IPS-15b (cell line): ENCODE measurements around the gene TMEM63A.
"Not testable (repeated sequence)": the region's sequence is repeated elsewhere in the genome, so short reads cannot be mapped to it uniquely, and the experiment has no call there.

Experiments used
- H3K27me3 ChIP-seq: one replicate; pipeline ENCODE4 v1.6.1; 2013; ENCODE audit warnings: low read length; ENCODE audit not compliant: control insufficient read depth, insufficient read depth
- H3K36me3 ChIP-seq: one replicate; pipeline ENCODE4 v1.6.1; 2013; ENCODE audit warnings: low read length; ENCODE audit not compliant: control insufficient read depth, insufficient read depth
- H3K4me1 ChIP-seq: one replicate; pipeline ENCODE4 v1.6.1; 2013; ENCODE audit warnings: mild to moderate bottlenecking, low read length; ENCODE audit not compliant: control insufficient read depth, insufficient read depth
- H3K4me3 ChIP-seq: one replicate; pipeline ENCODE4 v1.5.1; 2013; ENCODE audit warnings: low read depth, low read length
- H3K9ac ChIP-seq: one replicate; pipeline ENCODE4 v1.6.1; 2013; ENCODE audit warnings: low read depth, mild to moderate bottlenecking, low read length
- H3K9me3 ChIP-seq: one replicate; pipeline ENCODE4 v1.6.1; 2013; ENCODE audit warnings: mild to moderate bottlenecking, low read length; ENCODE audit not compliant: control insufficient read depth, insufficient read depth

TMEM63A gene

DNA sequence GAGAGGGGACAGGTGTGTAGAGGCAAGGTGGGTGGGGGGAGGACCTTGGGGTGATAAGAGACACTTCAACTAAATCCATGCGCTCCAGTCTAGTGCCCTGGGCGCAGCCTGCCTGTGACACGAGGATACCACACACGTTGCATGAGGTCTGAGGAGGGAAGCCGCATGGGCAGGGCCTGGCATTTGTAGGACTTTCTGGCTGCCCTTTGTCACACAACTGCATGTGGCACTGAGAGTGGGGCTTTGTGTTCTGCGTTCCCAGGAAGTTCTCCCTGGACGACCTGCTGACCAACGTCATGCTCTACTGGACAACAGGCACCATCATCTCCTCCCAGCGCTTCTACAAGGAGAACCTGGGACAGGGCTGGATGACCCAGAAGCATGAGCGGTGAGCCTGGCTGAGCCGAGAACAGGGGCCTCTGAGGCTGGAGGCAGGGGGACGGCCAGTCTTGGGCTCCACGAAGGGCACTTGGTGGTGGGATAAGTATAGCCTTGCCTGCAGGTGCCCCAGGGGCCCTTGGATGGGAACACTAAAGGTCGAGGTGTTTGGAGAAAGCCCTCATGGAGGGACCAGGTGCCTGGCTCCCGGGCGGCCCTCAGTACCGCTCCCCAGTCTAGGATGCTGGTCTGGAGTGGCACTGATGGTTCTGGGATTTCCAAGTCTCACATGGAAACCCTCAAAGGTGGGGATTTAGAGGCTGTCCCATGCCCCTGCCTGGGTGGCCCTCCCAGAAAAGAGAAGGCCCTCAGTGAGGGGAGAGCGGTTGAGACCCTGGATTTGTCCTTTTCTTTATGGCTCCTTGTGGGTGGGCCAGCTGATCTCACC, 37.7 kb downstream of the TMEM63A start:
- Histone ChIP-seq H3K9me3 (no peaks in the 10 kb centered on the region), H3K27me3 (no peaks in the 10 kb centered on the region), H3K9ac (no peak overlapping the region), H3K4me1 (no peaks in the 10 kb centered on the region), H3K36me3 (peaks cover 48% of the 10 kb centered on the region), H3K4me3 (no peak overlapping the region)

- Histone ChIP-seq H3K9me3 (no peaks in the 10 kb centered on the region), H3K27me3 (no peaks in the 10 kb centered on the region), H3K9ac (no peak overlapping the region), H3K4me3 (no peak overlapping the region), H3K4me1 (no peaks in the 10 kb centered on the region), H3K36me3 (peaks cover 56% of the 10 kb centered on the region)
These were observed 38.8 kb downstream of the TMEM63A start for GRCh38 chr1:225843426-225843795.

GRCh38 chr1:225842788-225843425, 39.3 kb downstream of the TMEM63A start:
- no peaks in the 10 kb centered on the region for H3K27me3 ChIP-seq
- H3K9me3 ChIP-seq, result no peaks in the 10 kb centered on the region
- no peaks in the 10 kb centered on the region for H3K4me1 ChIP-seq
- H3K36me3 ChIP-seq, result peaks cover 56% of the 10 kb centered on the region
- H3K9ac ChIP-seq, result no peak overlapping the region
- H3K4me3 ChIP-seq, result no peak overlapping the region

DNA sequence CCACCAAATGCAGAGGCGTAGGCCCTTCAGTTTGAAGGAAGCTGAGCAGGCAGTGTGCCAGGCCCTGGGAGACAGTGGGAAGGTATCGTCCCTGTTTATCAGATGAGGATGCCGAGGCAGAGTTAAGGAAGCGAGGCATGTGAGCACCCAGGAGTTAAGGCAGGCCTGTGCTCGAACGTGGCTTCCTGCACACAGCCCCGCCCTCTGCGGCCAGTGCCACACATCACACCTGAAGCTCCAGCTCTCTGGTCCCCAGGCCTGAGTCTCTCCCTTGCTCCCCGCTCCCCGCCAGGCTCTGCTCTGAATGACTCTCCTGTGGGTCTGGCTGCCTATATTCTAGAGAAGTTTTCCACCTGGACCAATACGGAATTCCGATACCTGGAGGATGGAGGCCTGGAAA, 40.1 kb downstream of the TMEM63A start:
- H3K9me3 ChIP-seq, result no peaks in the 10 kb centered on the region
- H3K27me3 ChIP-seq, result no peaks in the 10 kb centered on the region
- H3K9ac ChIP-seq, result no peak overlapping the region
- peaks cover 48% of the 10 kb centered on the region for H3K36me3 ChIP-seq
- H3K4me1 ChIP-seq, result no peaks in the 10 kb centered on the region
- H3K4me3 ChIP-seq, result no peak overlapping the region

- Histone ChIP-seq H3K27me3 (no peaks in the 10 kb centered on the region), H3K4me3 (no peak overlapping the region), H3K9me3 (no peaks in the 10 kb centered on the region), H3K36me3 (peaks cover 38% of the 10 kb centered on the region), H3K9ac (no peak overlapping the region), H3K4me1 (no peaks in the 10 kb centered on the region)
These were observed 41.5 kb downstream of the TMEM63A start for GRCh38 chr1:225840713-225841112.

GRCh38 chr1:225840223-225840610, 42.0 kb downstream of the TMEM63A start:
- Histone ChIP-seq H3K4me1 (no peaks in the 10 kb centered on the region), H3K9ac (no peak overlapping the region), H3K36me3 (peaks cover 35% of the 10 kb centered on the region), H3K9me3 (no peaks in the 10 kb centered on the region), H3K4me3 (no peak overlapping the region), H3K27me3 (no peaks in the 10 kb centered on the region)

- no peaks in the 10 kb centered on the region for H3K4me1 ChIP-seq
- no peak overlapping the region for H3K9ac ChIP-seq
- no peaks in the 10 kb centered on the region for H3K27me3 ChIP-seq
- H3K36me3 ChIP-seq, result peaks cover 26% of the 10 kb centered on the region
- no peaks in the 10 kb centered on the region for H3K9me3 ChIP-seq
- no peak overlapping the region for H3K4me3 ChIP-seq
These were observed 43.4 kb downstream of the TMEM63A start for GRCh38 chr1:225838793-225839192.

DNA sequence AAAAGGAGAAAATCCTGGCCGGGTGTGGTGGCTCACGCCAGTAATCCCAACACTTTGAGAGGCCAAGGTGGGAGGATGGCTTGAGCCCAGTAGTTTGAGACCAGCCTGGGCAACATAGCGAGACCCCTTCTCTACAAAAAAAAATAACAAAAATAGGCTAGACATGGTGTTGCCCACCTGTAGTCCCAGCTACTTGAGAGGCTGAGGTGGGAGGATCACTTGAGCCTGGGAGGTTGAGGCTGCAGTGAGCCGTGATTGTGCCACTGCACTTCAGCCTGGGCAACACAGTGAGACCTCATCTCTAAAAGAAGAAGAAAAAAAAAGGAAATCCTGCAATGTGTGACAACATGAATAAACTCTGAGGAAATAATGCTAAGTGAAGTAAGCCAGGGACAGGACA, 45.9 kb downstream of the TMEM63A start:
- H3K4me1 ChIP-seq, H3K4me3 ChIP-seq, H3K9me3 ChIP-seq, H3K9ac ChIP-seq, H3K27me3 ChIP-seq: not testable (repeated sequence)
- H3K36me3 ChIP-seq, result peaks cover 21% of the 10 kb centered on the region

DNA sequence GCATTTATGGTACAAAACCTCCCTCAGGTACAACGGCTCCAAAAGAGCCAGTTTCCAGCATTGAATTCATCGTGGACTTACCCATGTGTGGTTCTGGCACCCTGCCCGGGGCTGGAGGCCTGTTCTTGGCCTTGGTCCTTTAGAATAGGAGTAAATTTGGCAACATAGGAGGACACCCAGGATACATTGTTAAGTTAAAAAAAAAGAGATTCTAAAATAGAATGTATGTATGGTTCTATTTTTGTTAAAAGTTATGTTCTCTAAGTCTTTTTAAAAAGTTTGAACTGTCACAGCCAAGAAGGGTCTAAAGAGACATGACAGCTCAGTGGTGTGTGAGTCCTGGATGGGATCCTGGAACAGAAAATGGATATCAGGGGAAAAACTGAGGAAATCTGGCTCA, 46.3 kb downstream of the TMEM63A start:
- Histone ChIP-seq H3K36me3 (peaks cover 21% of the 10 kb centered on the region), H3K27me3 (no peaks in the 10 kb centered on the region), H3K4me3 (no peak overlapping the region), H3K9ac (no peak overlapping the region), H3K4me1 (no peaks in the 10 kb centered on the region), H3K9me3 (no peaks in the 10 kb centered on the region)

DNA sequence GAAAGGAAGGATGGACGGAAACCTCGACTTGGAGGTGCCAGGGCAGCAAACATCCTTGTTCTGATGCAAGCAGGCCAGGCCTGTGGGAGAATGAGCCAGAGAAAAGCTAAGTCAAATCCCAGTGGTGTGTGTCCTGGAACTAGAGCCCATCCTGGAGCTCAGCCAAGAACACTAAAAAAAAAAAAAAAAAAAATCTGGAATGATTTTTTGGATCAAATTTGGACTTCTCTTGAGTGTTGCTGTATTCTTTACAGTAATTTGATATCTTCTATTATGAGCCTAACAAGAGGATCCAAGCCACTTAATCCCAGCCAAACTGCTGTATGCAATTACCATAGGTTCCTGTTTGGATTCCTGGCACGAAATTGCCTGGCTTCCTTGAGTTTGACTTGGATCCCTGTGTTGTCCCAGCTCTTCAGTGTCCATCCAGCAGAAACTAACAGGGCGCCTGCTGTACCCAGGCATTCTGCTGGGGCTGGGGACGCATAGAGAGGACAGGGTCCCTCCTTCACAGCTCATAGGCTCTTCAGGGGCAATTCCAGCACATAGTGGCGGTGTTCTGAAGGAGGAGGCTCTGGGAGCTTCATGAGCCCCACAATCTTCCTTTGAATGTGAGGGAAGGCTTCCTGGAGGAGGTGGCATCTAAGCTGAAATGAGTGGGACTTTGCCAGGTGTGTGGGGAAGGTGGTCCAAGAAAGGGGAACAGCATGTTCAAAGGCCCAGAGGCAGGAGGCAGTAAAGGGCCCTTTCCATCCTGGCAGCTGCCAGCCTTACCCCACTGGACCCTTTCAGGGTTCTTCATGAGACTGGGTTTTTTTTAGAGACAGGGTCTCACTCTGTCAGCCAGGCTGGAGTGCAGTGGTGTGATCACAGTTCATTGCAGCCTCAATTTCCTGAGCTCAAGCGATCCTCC, 47.5 kb downstream of the TMEM63A start:
- H3K4me3 ChIP-seq, result no peak overlapping the region
- no peaks in the 10 kb centered on the region for H3K9me3 ChIP-seq
- H3K4me1 ChIP-seq, result no peaks in the 10 kb centered on the region
- H3K27me3 ChIP-seq, result no peaks in the 10 kb centered on the region
- peaks cover 18% of the 10 kb centered on the region for H3K36me3 ChIP-seq
- H3K9ac ChIP-seq, result no peak overlapping the region

- Histone ChIP-seq H3K4me1 (peaks cover 5% of the 10 kb centered on the region), H3K4me3 (no peak overlapping the region), H3K9ac (no peak overlapping the region), H3K9me3 (no peaks in the 10 kb centered on the region), H3K36me3 (peaks cover 11% of the 10 kb centered on the region), H3K27me3 (no peaks in the 10 kb centered on the region)
These were observed 51.3 kb downstream of the TMEM63A start for GRCh38 chr1:225830841-225831240.
